ENCODE results near the gene PATL1. TPM values are rescaled to one million over a fixed set of nuclear protein-coding genes. Genes with fewer than 3 reads are reported as not detected.

PATL1 gene
- total RNA-seq, 1 experiment from 2014 or later, result 55.0 TPM

GRCh38 chr11:59607703-59608454, 61.0 kb downstream of the PATL1 start:
- no TSS peak for BruUV-seq (replicated peaks)
- CTCF ChIA-PET, result no interaction called here
- Histone ChIP-seq H3K27ac (no peak overlapping the region), H3K9me2 (ENCODE audit: insufficient read depth) (no peaks in the 10 kb centered on the region), H4K20me1 (ENCODE audit: insufficient read depth) (peaks cover 89% of the 10 kb centered on the region), H3K27me3 (ENCODE audit: insufficient read depth, low read depth) (no peaks in the 10 kb centered on the region), H2AFZ (no peak overlapping the region), H3K9me3 (ENCODE audit: insufficient read depth, low read depth) (no peaks in the 10 kb centered on the region), H3K4me1 (replicated peaks; ENCODE audit: insufficient read depth) (peaks cover 12% of the 10 kb centered on the region), H3K4me2 (no peak overlapping the region), H3F3A (ENCODE audit: insufficient read depth, low read depth) (no peaks in the 10 kb centered on the region; the same call in 1 of the 2 replicates), H3K79me2 (ENCODE audit: low read depth) (peaks cover 31% of the 10 kb centered on the region), H3K4me3 (no peak overlapping the region), H3K36me3 (ENCODE audit: low read depth) (peaks cover 69% of the 10 kb centered on the region)
- POLR2A ChIA-PET (ENCODE audit: unreplicated experiment), result no interaction called here
- no peak for DNase-seq
- intact Hi-C loops (cut with micrococcal nuclease; ENCODE audit: unreplicated experiment), result no loop called here
- TF ChIP-seq EZH2 (IDR thresholded peaks at IDR 0.05; ENCODE audit: low read depth) (no peak), CTCF (conservative IDR thresholded peaks at IDR 0.05) (no peak)

GRCh38 chr11:59602432-59602831, 66.4 kb downstream of the PATL1 start:
- Histone ChIP-seq H3F3A (ENCODE audit: insufficient read depth, low read depth) (no peaks in the 10 kb centered on the region; the same call in 1 of the 2 replicates), H3K4me1 (replicated peaks; ENCODE audit: insufficient read depth) (no peaks in the 10 kb centered on the region), H3K27me3 (ENCODE audit: insufficient read depth, low read depth) (no peaks in the 10 kb centered on the region), H3K9me3 (ENCODE audit: insufficient read depth, low read depth) (no peaks in the 10 kb centered on the region), H3K27ac (no peak overlapping the region), H3K4me2 (no peak overlapping the region), H4K20me1 (ENCODE audit: insufficient read depth) (peaks cover 54% of the 10 kb centered on the region), H3K4me3 (no peak overlapping the region), H3K9me2 (ENCODE audit: insufficient read depth) (no peaks in the 10 kb centered on the region), H2AFZ (no peak overlapping the region), H3K36me3 (ENCODE audit: low read depth) (peaks cover 66% of the 10 kb centered on the region), H3K79me2 (ENCODE audit: low read depth) (no peaks in the 10 kb centered on the region; the same call in 1 of the 2 replicates)
- DNase-seq, result no peak
- TF ChIP-seq CTCF (conservative IDR thresholded peaks at IDR 0.05), result no peak
- no peak for TF ChIP-seq EZH2 (IDR thresholded peaks at IDR 0.05; ENCODE audit: low read depth)
- no TSS peak for BruUV-seq (replicated peaks)
- ChIA-PET CTCF (no interaction called here), POLR2A (ENCODE audit: unreplicated experiment) (no interaction called here)
- intact Hi-C loops (cut with micrococcal nuclease; ENCODE audit: unreplicated experiment), result loop anchor here (5.0 kb wide), 1 partner anchor 50 kb away; no protein-coding TSS in a partner anchor

GRCh38 chr11:59601788-59602187, 67.0 kb downstream of the PATL1 start:
- Histone ChIP-seq H3F3A (ENCODE audit: insufficient read depth, low read depth) (no peaks in the 10 kb centered on the region; the same call in 1 of the 2 replicates), H3K79me2 (ENCODE audit: low read depth) (no peaks in the 10 kb centered on the region; the same call in 1 of the 2 replicates), H3K4me1 (replicated peaks; ENCODE audit: insufficient read depth) (no peaks in the 10 kb centered on the region), H3K4me3 (no peak overlapping the region), H2AFZ (no peak overlapping the region), H3K27ac (no peak overlapping the region), H3K36me3 (ENCODE audit: low read depth) (peaks cover 61% of the 10 kb centered on the region), H4K20me1 (ENCODE audit: insufficient read depth) (peaks cover 49% of the 10 kb centered on the region), H3K27me3 (ENCODE audit: insufficient read depth, low read depth) (no peaks in the 10 kb centered on the region), H3K9me2 (ENCODE audit: insufficient read depth) (no peaks in the 10 kb centered on the region), H3K4me2 (no peak overlapping the region), H3K9me3 (ENCODE audit: insufficient read depth, low read depth) (no peaks in the 10 kb centered on the region)
- TF ChIP-seq EZH2 (IDR thresholded peaks at IDR 0.05; ENCODE audit: low read depth) (no peak), CTCF (conservative IDR thresholded peaks at IDR 0.05) (no peak)
- no peak for DNase-seq
- ChIA-PET CTCF (no interaction called here), POLR2A (ENCODE audit: unreplicated experiment) (no interaction called here)
- intact Hi-C loops (cut with micrococcal nuclease; ENCODE audit: unreplicated experiment), result loop anchor here (5.0 kb wide), 1 partner anchor 51 kb away; no protein-coding TSS in a partner anchor
- no TSS peak for BruUV-seq (replicated peaks)

Data from PC-9 (cell line).